IMR-90 (cell line): ENCODE results near the gene EHMT1. TPM values are rescaled to one million over a fixed set of nuclear protein-coding genes. Genes with fewer than 3 reads are reported as not detected.

Experiments used
- ATAC-seq: fragments of 200-7000 bp; cut with Tn5 transposase; 2 replicates; pipeline ENCODE4 v1.9.1; 2020; ENCODE audit warnings: low read depth, mild to moderate bottlenecking, moderate library complexity
- BruUV-seq: library from RNA; stranded (reverse); fragments of 400-500 nt; replicated peaks from 2 replicates; lab custom pipeline; 2021; lab: Mats Ljungman, UMichigan
- CTCF ChIA-PET: fragments of 300-600 bp; formaldehyde crosslinking; extraction: SDS; loops from one replicate; lab custom pipeline; 2021; ENCODE audit warnings: antibody characterized with exemption; lab: Yijun Ruan, JAX
- POLR2A ChIA-PET: fragments of 300-600 bp; sonication (Branson Sonifier 250); formaldehyde crosslinking; loops from one replicate; lab custom pipeline; 2022; ENCODE audit warnings: antibody characterized with exemption; ENCODE audit not compliant: unreplicated experiment; lab: Charles Lee
- DNase-seq: peaks from one replicate; pipeline ENCODE4 v3.0.0; 2013
- H2AFZ ChIP-seq: replicated peaks from 2 replicates; pipeline ENCODE3; 2013; ENCODE audit warnings: low read length, mild to moderate bottlenecking; ENCODE audit not compliant: poor library complexity
- H2AK5ac ChIP-seq: 2 replicates; pipeline ENCODE4 v1.6.1; 2013; ENCODE audit warnings: low read depth, low read length, inconsistent platforms
- H2AK9ac ChIP-seq: replicated peaks from 2 replicates; pipeline ENCODE3; 2013; ENCODE audit warnings: mild to moderate bottlenecking, low read depth, low read length, moderate library complexity; ENCODE audit not compliant: poor library complexity
- H2BK120ac ChIP-seq: 2 replicates; pipeline ENCODE4 v1.6.1; 2013; ENCODE audit warnings: low read depth, low read length, inconsistent platforms
- H2BK15ac ChIP-seq: 3 replicates; pipeline ENCODE4 v1.6.1; 2013; ENCODE audit warnings: low read depth, low read length, inconsistent platforms
- H2BK20ac ChIP-seq: 2 replicates; pipeline ENCODE4 v1.6.1; 2013; ENCODE audit warnings: low read depth, mild to moderate bottlenecking, inconsistent platforms, low read length, moderate library complexity
- H2BK5ac ChIP-seq: 2 replicates; pipeline ENCODE4 v1.6.1; 2013; ENCODE audit warnings: mild to moderate bottlenecking, low read depth, low read length, inconsistent platforms; ENCODE audit not compliant: poor library complexity, severe bottlenecking
- H3K14ac ChIP-seq: replicated peaks from 2 replicates; pipeline ENCODE4 v1.6.1; 2013; ENCODE audit warnings: low read depth, low read length, inconsistent platforms
- H3K18ac ChIP-seq: 2 replicates; pipeline ENCODE4 v1.6.1; 2013; ENCODE audit warnings: low read depth, low read length, control low read depth
- H3K23ac ChIP-seq: 2 replicates; pipeline ENCODE4 v1.6.1; 2013; ENCODE audit warnings: low read depth, low read length, inconsistent platforms
- H3K27ac ChIP-seq: 2 replicates; pipeline ENCODE4 v1.5.1; 2013; ENCODE audit warnings: mild to moderate bottlenecking, control low read depth, low read length; ENCODE audit not compliant: insufficient read depth
- H3K27me3 ChIP-seq: 2 replicates; pipeline ENCODE4 v1.6.1; 2013; ENCODE audit warnings: low read length; ENCODE audit not compliant: control insufficient read depth, insufficient read depth
- H3K36me3 ChIP-seq: 2 replicates; pipeline ENCODE4 v1.6.1; 2013; ENCODE audit warnings: low read length, mixed read lengths; ENCODE audit not compliant: control insufficient read depth, insufficient read depth
- H3K4ac ChIP-seq: 2 replicates; pipeline ENCODE4 v1.6.1; 2013; ENCODE audit warnings: low read depth, low read length, inconsistent platforms
- H3K4me1 ChIP-seq: 2 replicates; pipeline ENCODE4 v1.6.1; 2013; ENCODE audit warnings: low read length, mixed read lengths; ENCODE audit not compliant: control insufficient read depth, insufficient read depth
- H3K4me2 ChIP-seq: 2 replicates; pipeline ENCODE4 v1.6.1; 2013; ENCODE audit warnings: low read depth, mild to moderate bottlenecking, control low read depth, low read length, moderate library complexity
- H3K4me3 ChIP-seq: 2 replicates; pipeline ENCODE4 v1.5.1; 2013; ENCODE audit warnings: low read depth, mild to moderate bottlenecking, control low read depth, low read length, moderate library complexity; ENCODE audit not compliant: insufficient read depth
- H3K56ac ChIP-seq: 2 replicates; pipeline ENCODE4 v1.6.1; 2013; ENCODE audit warnings: low read length, inconsistent platforms; ENCODE audit not compliant: insufficient read depth; ENCODE audit errors: extremely low read depth
- H3K79me1 ChIP-seq, 2 experiments: 2 replicates each; pipeline ENCODE4 v1.6.1; 2013; ENCODE audit warnings: low read length in 2 of 2, inconsistent platforms in 1 of 2, low read depth in 1 of 2
- H3K9ac ChIP-seq: 2 replicates; pipeline ENCODE4 v1.6.1; 2013; ENCODE audit warnings: low read depth, low read length, control low read depth
- H3K9me1 ChIP-seq: 2 replicates; pipeline ENCODE4 v1.6.1; 2013; ENCODE audit warnings: low read length, inconsistent platforms; ENCODE audit not compliant: insufficient read depth
- H3K9me3 ChIP-seq: 2 replicates; pipeline ENCODE4 v1.6.1; 2013; ENCODE audit warnings: low read length; ENCODE audit not compliant: control insufficient read depth, insufficient read depth
- H4K20me1 ChIP-seq: 2 replicates; pipeline ENCODE4 v1.6.1; 2013; ENCODE audit warnings: low read length, inconsistent platforms; ENCODE audit not compliant: insufficient read depth
- H4K5ac ChIP-seq: 2 replicates; pipeline ENCODE4 v1.6.1; 2013; ENCODE audit warnings: mild to moderate bottlenecking, low read depth, low read length, control low read depth
- H4K8ac ChIP-seq, 2 experiments: 2 replicates each; pipeline ENCODE4 v1.6.1; 2013; ENCODE audit warnings: low read depth in 2 of 2, low read length in 2 of 2, control low read depth in 1 of 2, inconsistent platforms in 1 of 2
- H4K91ac ChIP-seq: 2 replicates; pipeline ENCODE4 v1.6.1; 2013; ENCODE audit warnings: low read depth, low read length, inconsistent platforms; ENCODE audit not compliant: insufficient read depth
- CEBPB ChIP-seq: IDR thresholded peaks from 2 replicates; pipeline ENCODE4 v1.6.1; 2012; ENCODE audit warnings: low read depth, low read length, improper control_type of control experiment
- CHD1 ChIP-seq: IDR thresholded peaks from 2 replicates; pipeline ENCODE4 v1.6.1; 2012; ENCODE audit warnings: low read depth, low read length, improper control_type of control experiment
- CTCF ChIP-seq: conservative IDR thresholded peaks from 2 replicates; pipeline ENCODE4 v1.5.1; 2012; ENCODE audit warnings: mild to moderate bottlenecking, low read depth, low read length, improper control_type of control experiment
- MAFK ChIP-seq: IDR thresholded peaks from 2 replicates; pipeline ENCODE4 v1.6.1; 2012; ENCODE audit warnings: low read depth, low read length, improper control_type of control experiment
- MAZ ChIP-seq: IDR thresholded peaks from 2 replicates; pipeline ENCODE4 v1.6.1; 2012; ENCODE audit warnings: low read depth, mild to moderate bottlenecking, low read length, improper control_type of control experiment, moderate library complexity, borderline replicate concordance
- MXI1 ChIP-seq: IDR thresholded peaks from 2 replicates; pipeline ENCODE4 v1.6.1; 2012; ENCODE audit warnings: low read depth, mild to moderate bottlenecking, low read length, moderate library complexity, borderline replicate concordance
- POLR2A ChIP-seq: IDR thresholded peaks from 2 replicates; pipeline ENCODE4 v1.6.1; 2012; ENCODE audit warnings: mild to moderate bottlenecking, low read depth, low read length
- WGBS, 2 experiments: methylation state at CpG; one replicate each; pipeline versions ENCODE4 v1.1.5 to v1.1.7; 2013; ENCODE audit warnings: missing lambda C conversion rate in 2 of 2; ENCODE audit not compliant: insufficient read length in 1 of 2; ENCODE audit errors: extremely low coverage in 2 of 2; 5-methylcytosine and 5-hydroxymethylcytosine counted together
- dilution Hi-C: fragments of 300-500 bp; cut with HindIII; formaldehyde crosslinking; loops from one replicate; pipeline ENCODE4 v1.14.3; 2018; ENCODE audit warnings: low sequenced_read_pairs; ENCODE audit not compliant: unreplicated experiment
- in situ Hi-C: fragments of 300-500 bp; cut with MboI; formaldehyde crosslinking; loops from 3 replicates; pipeline ENCODE4 v1.14.3; 2019; ENCODE audit warnings: low sequenced_read_pairs, inconsistent platforms, mixed read lengths
- intact Hi-C: fragments of 100-400 bp; cut with micrococcal nuclease; formaldehyde crosslinking; loops from 2 replicates; pipeline ENCODE4 v1.10.0; 2022
- polyA plus RNA-seq, 3 experiments: library from polyadenylated mRNA; depleted of rRNA; stranded (reverse); fragments of >200 nt; gene quantifications; 2 replicates each; pipeline ENCODE4 v1.2.3, GENCODE V29; 2012; ENCODE audit warnings: low replicate concordance in 1 of 3
- total RNA-seq: library from RNA; depleted of rRNA; stranded (reverse); fragments of >200 nt; gene quantifications from 2 replicates; pipeline ENCODE4 v1.2.3, GENCODE V29; 2012

The EHMT1 gene
- total and polyA plus RNA-seq, 2 of the 4 experiments (the other 2 are of a cell fraction), result 32.8 to 35.1 TPM

- H3K9ac ChIP-seq, result no peak overlapping the region
- dilution Hi-C loops, result no loop called here
- H3K14ac ChIP-seq, result no peak overlapping the region
- no peak overlapping the region for H2BK120ac ChIP-seq
- no peak overlapping the region for H3K23ac ChIP-seq
- H2BK15ac ChIP-seq, result no peak overlapping the region
- H4K91ac ChIP-seq, result no peak overlapping the region
- CTCF ChIA-PET, result no interaction called here
- in situ Hi-C loops, result no loop called here
- H4K8ac ChIP-seq, result no peak overlapping the region
- no peak overlapping the region for H3K4me3 ChIP-seq
- peaks cover 16% of the 10 kb centered on the region for H3K9me3 ChIP-seq
- H3K27me3 ChIP-seq, result no peaks in the 10 kb centered on the region; the same call in 1 of the 2 replicates
- no peak overlapping the region for H3K4ac ChIP-seq
- no peaks in the 10 kb centered on the region for H4K20me1 ChIP-seq
- H2AK5ac ChIP-seq, result no peak overlapping the region
- no peak overlapping the region for H2BK5ac ChIP-seq
- H3K56ac ChIP-seq, result no peak overlapping the region
- intact Hi-C loops, result no loop called here
- no peak for TF ChIP-seq CEBPB
- TF ChIP-seq CTCF, result no peak
- no peak for TF ChIP-seq POLR2A
- TF ChIP-seq MAFK, result no peak
- TF ChIP-seq CHD1, result no peak
- TF ChIP-seq MXI1, result no peak
- TF ChIP-seq MAZ, result no peak
- no peak overlapping the region for H2AK9ac ChIP-seq
- no peak overlapping the region for H2BK20ac ChIP-seq
- DNase-seq, result no peak
- no peak for ATAC-seq
- H3K4me1 ChIP-seq, result no peaks in the 10 kb centered on the region
- no TSS peak for BruUV-seq
- no peak overlapping the region for H2AFZ ChIP-seq
- H3K36me3 ChIP-seq, result no peaks in the 10 kb centered on the region
- POLR2A ChIA-PET, result no interaction called here
- H4K5ac ChIP-seq, result no peak overlapping the region
- no peaks in the 10 kb centered on the region for H3K79me1 ChIP-seq
- no CpG with 5 or more reads among the region's 8 CpGs for WGBS, 2 experiments
- H3K4me2 ChIP-seq, result no peak overlapping the region
- H3K18ac ChIP-seq, result no peak overlapping the region
- no peaks in the 10 kb centered on the region for H3K9me1 ChIP-seq
- no peak overlapping the region for H3K27ac ChIP-seq
Measured at GRCh38 chr9:137879566-137880150, 260.9 kb downstream of the EHMT1 start.
